ENCODE data around the gene EFCAB3.

GRCh38 chr17:62398891-62399290 lies 18.5 kb downstream of the EFCAB3 start:
- TF ChIP-seq EZH2 (IDR thresholded peaks at IDR 0.05; ENCODE audit: low read length) (no peak), CTCF (optimal IDR thresholded peaks at IDR 0.05 in 1 of 3, IDR thresholded peaks at IDR 0.05 in 1 of 3, conservative IDR thresholded peaks at IDR 0.05 in 1 of 3; ENCODE audit: extremely low read depth in 1 of 3, insufficient read depth in 2 of 3, low read length in 3 of 3) (no peak)

Data from keratinocyte (primary cell).